ENCODE data around the gene PSMA7.

PSMA7 gene

GRCh38 chr20:62165762-62166399, 22.7 kb upstream of the PSMA7 start:
- Histone ChIP-seq H3K79me2 (ENCODE audit: insufficient read depth, low read length) (no peaks in the 10 kb centered on the region), H3K4me2 (ENCODE audit: low read depth, low read length, poor library complexity, severe bottlenecking) (no peak overlapping the region), H3K27me3 (ENCODE audit: insufficient read depth, low read length, poor library complexity, severe bottlenecking) (no peaks in the 10 kb centered on the region), H3K9me2 (replicated peaks; ENCODE audit: low read depth, low read length) (no peaks in the 10 kb centered on the region), H3K9ac (ENCODE audit: low read depth, low read length, poor library complexity, severe bottlenecking) (no peak overlapping the region), H3K4me3 (ENCODE audit: low read length, poor library complexity, severe bottlenecking) (no peak overlapping the region), H3F3A (ENCODE audit: low read depth) (no peaks in the 10 kb centered on the region), H3K9me3 (ENCODE audit: insufficient read depth, low read depth, low read length) (no peaks in the 10 kb centered on the region), H2AFZ (ENCODE audit: low read length) (no peak overlapping the region), H4K20me1 (ENCODE audit: insufficient read depth, low read length, poor library complexity, severe bottlenecking) (no peaks in the 10 kb centered on the region), H3K4me1 (ENCODE audit: insufficient read depth, low read length, poor library complexity, severe bottlenecking) (no peaks in the 10 kb centered on the region), H3K36me3 (ENCODE audit: insufficient read depth, low read length) (peaks cover 70% of the 10 kb centered on the region; the same call in 1 of the 2 replicates)
- TF ChIP-seq EZH2phosphoT487 (IDR thresholded peaks at IDR 0.05; ENCODE audit: borderline replicate concordance) (no peak), CTCF (conservative IDR thresholded peaks at IDR 0.05; ENCODE audit: low read length) (no peak)

GRCh38 chr20:62164879-62165761, 21.9 kb upstream of the PSMA7 start:
- Histone ChIP-seq H3K27me3 (ENCODE audit: insufficient read depth, low read length, poor library complexity, severe bottlenecking) (no peaks in the 10 kb centered on the region), H3K4me2 (ENCODE audit: low read depth, low read length, poor library complexity, severe bottlenecking) (no peak overlapping the region), H3K9ac (ENCODE audit: low read depth, low read length, poor library complexity, severe bottlenecking) (no peak overlapping the region), H2AFZ (ENCODE audit: low read length) (no peak overlapping the region), H3K9me2 (replicated peaks; ENCODE audit: low read depth, low read length) (no peaks in the 10 kb centered on the region), H3F3A (ENCODE audit: low read depth) (no peaks in the 10 kb centered on the region), H3K79me2 (ENCODE audit: insufficient read depth, low read length) (no peaks in the 10 kb centered on the region), H3K36me3 (ENCODE audit: insufficient read depth, low read length) (peaks cover 77% of the 10 kb centered on the region; the same call in 1 of the 2 replicates), H3K9me3 (ENCODE audit: insufficient read depth, low read depth, low read length) (no peaks in the 10 kb centered on the region), H4K20me1 (ENCODE audit: insufficient read depth, low read length, poor library complexity, severe bottlenecking) (no peaks in the 10 kb centered on the region), H3K4me3 (ENCODE audit: low read length, poor library complexity, severe bottlenecking) (no peak overlapping the region), H3K4me1 (ENCODE audit: insufficient read depth, low read length, poor library complexity, severe bottlenecking) (no peaks in the 10 kb centered on the region)
- TF ChIP-seq EZH2phosphoT487 (IDR thresholded peaks at IDR 0.05; ENCODE audit: borderline replicate concordance): no peak
- no peak for TF ChIP-seq CTCF (conservative IDR thresholded peaks at IDR 0.05; ENCODE audit: low read length)

- Histone ChIP-seq H3K27me3 (ENCODE audit: insufficient read depth, low read length, poor library complexity, severe bottlenecking) (no peaks in the 10 kb centered on the region), H3K9ac (ENCODE audit: low read depth, low read length, poor library complexity, severe bottlenecking) (no peak overlapping the region), H3F3A (ENCODE audit: low read depth) (no peaks in the 10 kb centered on the region), H3K9me2 (replicated peaks; ENCODE audit: low read depth, low read length) (no peaks in the 10 kb centered on the region), H3K79me2 (ENCODE audit: insufficient read depth, low read length) (peaks cover 5% of the 10 kb centered on the region; the same call in 1 of the 2 replicates), H3K9me3 (ENCODE audit: insufficient read depth, low read depth, low read length) (no peaks in the 10 kb centered on the region), H3K4me1 (ENCODE audit: insufficient read depth, low read length, poor library complexity, severe bottlenecking) (no peaks in the 10 kb centered on the region), H2AFZ (ENCODE audit: low read length) (no peak overlapping the region), H3K36me3 (ENCODE audit: insufficient read depth, low read length) (peaks cover 76% of the 10 kb centered on the region; the same call in 1 of the 2 replicates), H3K4me3 (ENCODE audit: low read length, poor library complexity, severe bottlenecking) (no peak overlapping the region), H4K20me1 (ENCODE audit: insufficient read depth, low read length, poor library complexity, severe bottlenecking) (no peaks in the 10 kb centered on the region), H3K4me2 (ENCODE audit: low read depth, low read length, poor library complexity, severe bottlenecking) (no peak overlapping the region)
- TF ChIP-seq CTCF (conservative IDR thresholded peaks at IDR 0.05; ENCODE audit: low read length): no peak
- no peak for TF ChIP-seq EZH2phosphoT487 (IDR thresholded peaks at IDR 0.05; ENCODE audit: borderline replicate concordance)
These were observed 21.0 kb upstream of the PSMA7 start for GRCh38 chr20:62163986-62164762.

Data from Loucy (cell line).